Measurements from ENCODE around the gene G6PC2. TPM values are rescaled to one million over a fixed set of nuclear protein-coding genes. Genes with fewer than 3 reads are reported as not detected.

The G6PC2 gene
- total RNA-seq, 1 experiment from 2014 or later = not detected

GRCh38 chr2:168945508-168945907 is 44.4 kb downstream of the G6PC2 start:
- Mint-ChIP-seq H3K4me1 (no peaks in the 10 kb centered on the region), H3K27me3 (ENCODE audit: low read depth) (no peaks in the 10 kb centered on the region), H3K4me3 (no peak overlapping the region), H3K27ac (no peak overlapping the region), H3K9me3 (peaks cover 6% of the 10 kb centered on the region), H3K36me3 (no peaks in the 10 kb centered on the region)
- POLR2A ChIA-PET = no interaction called here
- TF ChIP-seq, protein P1, sequence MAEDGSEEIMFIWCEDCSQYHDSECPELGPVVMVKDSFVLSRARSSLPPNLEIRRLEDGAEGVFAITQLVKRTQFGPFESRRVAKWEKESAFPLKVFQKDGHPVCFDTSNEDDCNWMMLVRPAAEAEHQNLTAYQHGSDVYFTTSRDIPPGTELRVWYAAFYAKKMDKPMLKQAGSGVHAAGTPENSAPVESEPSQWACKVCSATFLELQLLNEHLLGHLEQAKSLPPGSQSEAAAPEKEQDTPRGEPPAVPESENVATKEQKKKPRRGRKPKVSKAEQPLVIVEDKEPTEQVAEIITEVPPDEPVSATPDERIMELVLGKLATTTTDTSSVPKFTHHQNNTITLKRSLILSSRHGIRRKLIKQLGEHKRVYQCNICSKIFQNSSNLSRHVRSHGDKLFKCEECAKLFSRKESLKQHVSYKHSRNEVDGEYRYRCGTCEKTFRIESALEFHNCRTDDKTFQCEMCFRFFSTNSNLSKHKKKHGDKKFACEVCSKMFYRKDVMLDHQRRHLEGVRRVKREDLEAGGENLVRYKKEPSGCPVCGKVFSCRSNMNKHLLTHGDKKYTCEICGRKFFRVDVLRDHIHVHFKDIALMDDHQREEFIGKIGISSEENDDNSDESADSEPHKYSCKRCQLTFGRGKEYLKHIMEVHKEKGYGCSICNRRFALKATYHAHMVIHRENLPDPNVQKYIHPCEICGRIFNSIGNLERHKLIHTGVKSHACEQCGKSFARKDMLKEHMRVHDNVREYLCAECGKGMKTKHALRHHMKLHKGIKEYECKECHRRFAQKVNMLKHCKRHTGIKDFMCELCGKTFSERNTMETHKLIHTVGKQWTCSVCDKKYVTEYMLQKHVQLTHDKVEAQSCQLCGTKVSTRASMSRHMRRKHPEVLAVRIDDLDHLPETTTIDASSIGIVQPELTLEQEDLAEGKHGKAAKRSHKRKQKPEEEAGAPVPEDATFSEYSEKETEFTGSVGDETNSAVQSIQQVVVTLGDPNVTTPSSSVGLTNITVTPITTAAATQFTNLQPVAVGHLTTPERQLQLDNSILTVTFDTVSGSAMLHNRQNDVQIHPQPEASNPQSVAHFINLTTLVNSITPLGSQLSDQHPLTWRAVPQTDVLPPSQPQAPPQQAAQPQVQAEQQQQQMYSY (CRISPR knock-in tag; IDR thresholded peaks at IDR 0.05) = no peak
- TF ChIP-seq SOX15 (CRISPR knock-in tag; IDR thresholded peaks at IDR 0.05) (no peak), FOXP4 (CRISPR knock-in tag; IDR thresholded peaks at IDR 0.05) (no peak), GABPB1 (CRISPR knock-in tag; IDR thresholded peaks at IDR 0.05) (no peak), ZSCAN18 (CRISPR knock-in tag; IDR thresholded peaks at IDR 0.05) (no peak), JAZF1 (CRISPR knock-in tag; IDR thresholded peaks at IDR 0.05) (no peak)
- ATAC-seq (no peak), DNase-seq (ENCODE audit: low spot score) (no peak)
- CTCF ChIA-PET = interaction anchor here (0.6 kb wide), 1 partner anchor 46 kb away, joined by 3 read pairs; no protein-coding TSS in a partner anchor

DNA sequence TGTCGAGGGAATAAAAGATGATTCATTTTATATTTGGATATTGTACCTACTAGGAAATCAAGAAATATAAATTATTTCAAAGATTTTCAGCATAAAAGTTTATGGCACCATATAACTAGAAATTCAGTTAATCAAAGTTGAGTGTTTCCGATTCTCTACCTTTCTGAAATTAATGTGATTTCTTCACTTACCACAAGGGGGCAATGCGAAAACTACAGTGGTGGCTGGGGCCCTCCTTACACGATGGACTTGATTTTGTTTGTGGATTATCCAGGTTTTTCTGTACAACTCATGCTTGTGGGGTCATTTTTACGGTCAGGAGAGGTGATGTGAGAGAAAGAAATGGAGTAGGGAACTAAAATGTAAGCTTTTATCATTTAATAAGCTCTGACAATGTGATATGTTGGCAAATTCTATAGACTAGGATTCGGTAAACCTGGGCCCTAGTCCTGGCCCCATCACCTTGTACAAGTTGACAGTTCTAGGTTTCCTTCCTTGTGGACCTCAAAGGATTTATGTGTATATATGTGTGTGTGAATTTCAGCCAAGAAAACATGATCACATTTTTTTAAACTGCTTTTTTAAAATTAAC is 47.6 kb downstream of the G6PC2 start:
- TF ChIP-seq, protein P2, sequence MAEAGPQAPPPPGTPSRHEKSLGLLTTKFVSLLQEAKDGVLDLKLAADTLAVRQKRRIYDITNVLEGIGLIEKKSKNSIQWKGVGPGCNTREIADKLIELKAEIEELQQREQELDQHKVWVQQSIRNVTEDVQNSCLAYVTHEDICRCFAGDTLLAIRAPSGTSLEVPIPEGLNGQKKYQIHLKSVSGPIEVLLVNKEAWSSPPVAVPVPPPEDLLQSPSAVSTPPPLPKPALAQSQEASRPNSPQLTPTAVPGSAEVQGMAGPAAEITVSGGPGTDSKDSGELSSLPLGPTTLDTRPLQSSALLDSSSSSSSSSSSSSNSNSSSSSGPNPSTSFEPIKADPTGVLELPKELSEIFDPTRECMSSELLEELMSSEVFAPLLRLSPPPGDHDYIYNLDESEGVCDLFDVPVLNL (CRISPR knock-in tag; IDR thresholded peaks at IDR 0.05; ENCODE audit: borderline replicate concordance, low read depth) = no peak
- TF ChIP-seq CTCF (IDR thresholded peaks at IDR 0.05) (peak; percentile 47), FOXP4 (CRISPR knock-in tag; IDR thresholded peaks at IDR 0.05) (no peak), TEAD4 (CRISPR knock-in tag; IDR thresholded peaks at IDR 0.05) (no peak), HMGXB4 (CRISPR knock-in tag; IDR thresholded peaks at IDR 0.05) (no peak)
- TF ChIP-seq, protein P3, sequence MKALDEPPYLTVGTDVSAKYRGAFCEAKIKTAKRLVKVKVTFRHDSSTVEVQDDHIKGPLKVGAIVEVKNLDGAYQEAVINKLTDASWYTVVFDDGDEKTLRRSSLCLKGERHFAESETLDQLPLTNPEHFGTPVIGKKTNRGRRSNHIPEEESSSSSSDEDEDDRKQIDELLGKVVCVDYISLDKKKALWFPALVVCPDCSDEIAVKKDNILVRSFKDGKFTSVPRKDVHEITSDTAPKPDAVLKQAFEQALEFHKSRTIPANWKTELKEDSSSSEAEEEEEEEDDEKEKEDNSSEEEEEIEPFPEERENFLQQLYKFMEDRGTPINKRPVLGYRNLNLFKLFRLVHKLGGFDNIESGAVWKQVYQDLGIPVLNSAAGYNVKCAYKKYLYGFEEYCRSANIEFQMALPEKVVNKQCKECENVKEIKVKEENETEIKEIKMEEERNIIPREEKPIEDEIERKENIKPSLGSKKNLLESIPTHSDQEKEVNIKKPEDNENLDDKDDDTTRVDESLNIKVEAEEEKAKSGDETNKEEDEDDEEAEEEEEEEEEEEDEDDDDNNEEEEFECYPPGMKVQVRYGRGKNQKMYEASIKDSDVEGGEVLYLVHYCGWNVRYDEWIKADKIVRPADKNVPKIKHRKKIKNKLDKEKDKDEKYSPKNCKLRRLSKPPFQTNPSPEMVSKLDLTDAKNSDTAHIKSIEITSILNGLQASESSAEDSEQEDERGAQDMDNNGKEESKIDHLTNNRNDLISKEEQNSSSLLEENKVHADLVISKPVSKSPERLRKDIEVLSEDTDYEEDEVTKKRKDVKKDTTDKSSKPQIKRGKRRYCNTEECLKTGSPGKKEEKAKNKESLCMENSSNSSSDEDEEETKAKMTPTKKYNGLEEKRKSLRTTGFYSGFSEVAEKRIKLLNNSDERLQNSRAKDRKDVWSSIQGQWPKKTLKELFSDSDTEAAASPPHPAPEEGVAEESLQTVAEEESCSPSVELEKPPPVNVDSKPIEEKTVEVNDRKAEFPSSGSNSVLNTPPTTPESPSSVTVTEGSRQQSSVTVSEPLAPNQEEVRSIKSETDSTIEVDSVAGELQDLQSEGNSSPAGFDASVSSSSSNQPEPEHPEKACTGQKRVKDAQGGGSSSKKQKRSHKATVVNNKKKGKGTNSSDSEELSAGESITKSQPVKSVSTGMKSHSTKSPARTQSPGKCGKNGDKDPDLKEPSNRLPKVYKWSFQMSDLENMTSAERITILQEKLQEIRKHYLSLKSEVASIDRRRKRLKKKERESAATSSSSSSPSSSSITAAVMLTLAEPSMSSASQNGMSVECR (CRISPR knock-in tag; IDR thresholded peaks at IDR 0.05; ENCODE audit: borderline replicate concordance) = no peak
- ATAC-seq (peak; percentile 74), DNase-seq (ENCODE audit: low spot score) (no peak)
- no peak overlapping the region for H3K27ac Mint-ChIP-seq
- CTCF ChIA-PET = no interaction called here
- peaks cover 23% of the 10 kb centered on the region for H3K9me3 Mint-ChIP-seq
- H3K27me3 Mint-ChIP-seq (ENCODE audit: low read depth) = no peaks in the 10 kb centered on the region; the same call in 1 of the 2 replicates
- no peaks in the 10 kb centered on the region for H3K4me1 Mint-ChIP-seq
- no peaks in the 10 kb centered on the region; the same call in 1 of the 2 replicates for H3K36me3 Mint-ChIP-seq
- POLR2A ChIA-PET = no interaction called here
- H3K4me3 Mint-ChIP-seq = no peak overlapping the region
